ENCODE measurements around the gene STK4.

DNA sequence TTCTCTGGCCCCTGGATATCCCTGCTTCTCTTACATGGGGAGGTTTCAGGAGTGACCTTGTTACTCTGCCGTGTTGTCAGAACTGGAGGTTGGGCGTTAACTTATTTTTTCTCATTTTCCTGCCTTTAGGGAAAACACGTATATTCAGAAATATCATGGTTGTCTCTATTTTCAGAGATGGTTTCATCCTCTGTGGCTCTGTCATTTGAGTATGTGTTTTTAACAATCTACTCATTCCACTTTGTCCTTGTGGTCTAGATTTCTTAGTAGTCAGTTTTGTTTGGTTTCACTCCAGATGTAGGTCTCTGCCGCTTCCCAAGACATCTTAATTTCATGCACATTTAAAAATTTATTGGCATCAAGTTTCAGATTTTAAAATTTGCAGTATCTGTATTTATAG lies 88.7 kb downstream of the STK4 start:
- TF ChIP-seq, protein P1, sequence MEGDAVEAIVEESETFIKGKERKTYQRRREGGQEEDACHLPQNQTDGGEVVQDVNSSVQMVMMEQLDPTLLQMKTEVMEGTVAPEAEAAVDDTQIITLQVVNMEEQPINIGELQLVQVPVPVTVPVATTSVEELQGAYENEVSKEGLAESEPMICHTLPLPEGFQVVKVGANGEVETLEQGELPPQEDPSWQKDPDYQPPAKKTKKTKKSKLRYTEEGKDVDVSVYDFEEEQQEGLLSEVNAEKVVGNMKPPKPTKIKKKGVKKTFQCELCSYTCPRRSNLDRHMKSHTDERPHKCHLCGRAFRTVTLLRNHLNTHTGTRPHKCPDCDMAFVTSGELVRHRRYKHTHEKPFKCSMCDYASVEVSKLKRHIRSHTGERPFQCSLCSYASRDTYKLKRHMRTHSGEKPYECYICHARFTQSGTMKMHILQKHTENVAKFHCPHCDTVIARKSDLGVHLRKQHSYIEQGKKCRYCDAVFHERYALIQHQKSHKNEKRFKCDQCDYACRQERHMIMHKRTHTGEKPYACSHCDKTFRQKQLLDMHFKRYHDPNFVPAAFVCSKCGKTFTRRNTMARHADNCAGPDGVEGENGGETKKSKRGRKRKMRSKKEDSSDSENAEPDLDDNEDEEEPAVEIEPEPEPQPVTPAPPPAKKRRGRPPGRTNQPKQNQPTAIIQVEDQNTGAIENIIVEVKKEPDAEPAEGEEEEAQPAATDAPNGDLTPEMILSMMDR (IDR thresholded peaks at IDR 0.05), result no peak
- TF ChIP-seq POLR2A (IDR thresholded peaks at IDR 0.05), result no peak

Data from ovary (tissue), 3 donors.